Activated gamma-delta T cell treated with anti-CD3 and anti-CD28 coated beads, Interleukin-2, amount 50 U/mL, for 16 hours (primary cell): Measurements from ENCODE around the gene MS4A4E.
"Not testable (repeated sequence)": the region's sequence is repeated elsewhere in the genome, so short reads cannot be mapped to it uniquely, and the experiment has no call there.

Experiments
- DNase-seq: peaks from one replicate; pipeline ENCODE4 v3.0.0-alpha.2; 2020; ENCODE audit warnings: low read depth

The MS4A4E gene

DNA sequence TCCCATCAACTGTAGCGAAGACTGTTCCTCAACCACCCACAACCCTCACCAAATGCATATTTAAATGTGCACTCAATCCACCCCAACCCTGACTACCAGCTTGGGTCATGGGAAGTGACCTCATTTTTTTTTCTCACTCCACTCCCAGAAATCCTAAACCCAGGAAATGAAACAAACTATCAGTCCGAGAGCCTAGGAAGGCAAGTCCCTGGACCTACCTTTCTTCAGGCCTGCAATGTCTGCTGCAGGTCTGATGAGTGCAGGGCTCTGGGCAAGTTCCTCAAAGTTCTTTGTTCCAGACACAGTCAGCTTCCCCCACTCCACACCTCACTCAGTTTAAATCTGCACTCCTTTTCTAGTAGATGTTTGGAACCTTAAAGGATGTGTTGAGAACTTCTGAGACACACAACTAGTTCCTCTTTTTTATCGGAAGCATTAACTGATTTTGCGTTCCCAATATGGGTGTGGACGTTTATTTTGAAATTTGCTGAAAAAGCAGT lies at the start of gene MS4A4E:
Gene MS4A4E (minus strand): TSS at position 398 of the 500 bp plus-strand sequence. CDS start 13,082 bp downstream, outside the sequence.
- DNase-seq = no peak

DNA sequence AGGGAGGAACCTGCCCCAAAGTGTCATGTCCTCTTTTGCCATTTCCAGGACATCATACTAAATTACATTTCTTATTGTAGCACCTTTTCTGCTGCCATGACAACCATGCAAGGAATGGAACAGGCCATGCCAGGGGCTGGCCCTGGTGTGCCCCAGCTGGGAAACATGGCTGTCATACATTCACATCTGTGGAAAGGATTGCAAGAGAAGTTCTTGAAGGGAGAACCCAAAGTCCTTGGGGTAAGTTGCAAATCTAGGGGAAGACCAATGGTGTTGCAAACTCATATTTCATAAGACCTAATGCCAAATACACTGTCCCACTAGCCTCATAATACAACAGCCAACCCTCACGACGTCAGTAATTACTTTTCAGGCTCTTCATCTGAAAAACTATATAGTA lies 49.2 kb upstream of the MS4A4E start:
- DNase-seq = no peak

DNA sequence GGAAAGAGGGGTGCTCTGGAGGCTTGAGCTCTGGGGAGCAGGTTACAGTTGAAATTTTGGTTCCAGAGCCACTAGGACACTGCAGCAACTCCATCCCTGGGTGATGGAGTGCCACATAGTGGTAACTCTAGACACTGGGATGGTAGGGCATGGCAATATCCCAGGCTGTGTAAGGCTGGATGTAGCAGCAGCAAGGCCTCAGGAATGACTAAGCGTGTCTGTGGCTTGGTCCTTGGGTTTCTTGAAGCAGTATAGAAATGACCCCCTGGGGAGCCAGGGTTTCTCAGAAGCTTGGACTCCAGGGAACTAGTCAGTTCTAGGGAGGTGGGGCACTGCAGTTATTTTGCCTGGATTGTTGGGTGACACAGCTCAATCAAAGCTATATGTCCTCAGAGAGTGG lies 45.6 kb upstream of the MS4A4E start:
- DNase-seq = no peak

DNA sequence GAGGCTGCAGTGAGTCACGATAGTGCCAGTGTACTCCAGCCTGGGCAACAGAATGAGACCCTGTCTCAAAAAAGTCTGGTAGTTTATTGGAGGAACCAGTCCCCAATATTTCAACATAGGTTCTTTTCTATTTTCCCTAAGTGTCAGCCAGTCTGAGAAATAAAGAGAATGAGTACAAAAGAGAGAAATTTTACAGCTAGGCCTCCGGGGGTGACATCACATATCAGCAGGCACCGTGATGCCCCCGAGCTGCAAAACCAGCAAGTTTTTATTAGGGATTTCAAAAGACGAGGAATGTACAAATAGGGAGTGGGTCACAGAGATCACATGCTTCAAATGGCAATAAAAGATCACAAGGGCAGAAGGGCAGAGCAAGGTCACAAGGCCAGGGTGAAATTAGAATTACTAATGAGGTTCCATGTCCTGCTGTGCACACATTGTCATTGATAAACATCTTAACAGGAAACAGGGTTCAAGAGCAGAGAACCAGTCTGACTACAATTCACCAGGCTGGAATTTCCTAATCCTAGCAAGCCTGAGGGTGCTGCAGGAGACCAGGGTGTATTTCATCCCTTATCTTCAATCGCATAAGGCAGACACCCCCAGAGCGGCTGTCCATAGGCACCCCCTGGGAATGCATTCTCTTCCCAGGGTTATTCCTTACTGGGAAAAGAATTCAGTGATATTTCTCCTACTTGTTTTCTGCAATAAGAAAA lies 42.6 kb upstream of the MS4A4E start:
- not testable (repeated sequence) for DNase-seq

DNA sequence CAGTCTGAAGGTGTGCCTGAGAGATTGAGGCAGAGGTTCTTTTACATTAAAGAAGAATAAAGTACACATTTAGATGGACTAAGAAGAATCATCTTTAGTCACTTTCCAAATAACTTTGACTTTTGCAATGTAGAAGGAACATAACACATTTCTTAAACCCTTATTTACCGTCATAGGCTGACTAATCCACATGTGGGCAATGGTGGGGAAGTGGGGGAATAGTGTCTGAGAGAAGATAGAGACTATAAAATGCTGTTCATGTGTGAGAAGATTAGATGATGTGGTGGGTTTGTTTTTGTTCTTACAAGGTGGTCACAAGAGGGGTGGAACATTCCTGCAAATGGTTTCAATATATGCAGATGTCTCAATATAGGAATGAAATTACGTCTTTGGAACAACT lies 39.3 kb upstream of the MS4A4E start:
- DNase-seq = no peak

DNA sequence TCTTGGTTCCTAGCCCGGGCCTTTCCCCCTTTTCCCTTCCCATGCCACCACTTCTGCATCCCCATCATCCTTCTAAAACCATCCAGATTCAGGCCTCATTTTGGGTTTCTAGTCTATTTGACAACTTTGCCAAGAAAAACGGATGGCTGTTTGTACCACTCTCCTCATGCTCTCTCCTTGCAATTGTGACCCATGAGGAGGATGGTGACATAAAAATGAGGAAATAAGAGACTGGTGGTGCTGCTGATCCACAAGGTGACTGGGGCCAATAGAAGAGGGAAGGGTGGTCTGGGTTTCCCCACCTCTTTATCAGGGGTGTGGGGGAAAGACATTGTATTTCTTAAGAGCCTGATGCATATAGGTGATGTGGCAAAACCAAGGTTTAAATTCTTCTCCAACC lies 38.5 kb upstream of the MS4A4E start:
- DNase-seq = no peak

DNA sequence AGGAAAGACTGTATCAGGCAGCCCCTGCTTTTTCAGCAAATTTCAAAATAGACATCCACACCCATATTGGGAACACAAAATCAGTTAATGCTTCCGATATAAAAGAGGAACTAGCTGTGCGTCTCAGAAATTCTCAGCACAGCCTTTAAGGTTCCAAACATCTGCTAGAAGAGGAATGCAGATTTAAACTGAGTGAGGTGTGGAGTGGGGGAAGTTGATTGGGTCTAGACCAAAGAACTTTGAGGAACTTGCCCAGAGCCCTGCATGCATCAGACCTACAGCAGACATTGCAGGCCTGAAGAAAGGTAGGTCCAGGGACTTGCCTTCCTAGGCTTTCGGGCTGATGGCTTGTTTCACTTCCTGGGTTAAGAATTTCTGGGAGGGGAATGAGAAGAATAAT lies 37.5 kb upstream of the MS4A4E start, which contains the start of gene MS4A4A:
Gene MS4A4A (plus strand): TSS at position 255 of the 400 bp plus-strand sequence. CDS start 10 bp downstream, at position 265.
- no peak for DNase-seq

DNA sequence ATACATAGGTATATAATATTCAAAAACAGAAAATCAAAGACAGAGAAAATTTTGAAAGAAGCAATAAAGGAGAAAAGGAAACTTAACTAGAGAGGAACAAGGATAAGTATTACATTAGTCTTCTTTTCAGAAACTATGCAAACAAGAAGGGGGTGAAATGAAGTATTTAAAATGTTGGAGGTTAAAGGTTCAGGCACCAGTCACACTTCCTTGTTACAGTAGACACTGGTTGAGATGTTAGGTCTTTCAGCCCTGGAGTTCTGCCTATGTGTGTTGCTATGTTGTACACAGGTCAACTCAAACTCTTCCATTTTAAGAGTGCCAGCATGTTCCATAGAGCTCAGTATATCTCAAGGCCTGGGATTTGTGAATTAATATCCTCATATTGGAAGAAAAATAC lies 31.5 kb upstream of the MS4A4E start:
- DNase-seq = no peak

DNA sequence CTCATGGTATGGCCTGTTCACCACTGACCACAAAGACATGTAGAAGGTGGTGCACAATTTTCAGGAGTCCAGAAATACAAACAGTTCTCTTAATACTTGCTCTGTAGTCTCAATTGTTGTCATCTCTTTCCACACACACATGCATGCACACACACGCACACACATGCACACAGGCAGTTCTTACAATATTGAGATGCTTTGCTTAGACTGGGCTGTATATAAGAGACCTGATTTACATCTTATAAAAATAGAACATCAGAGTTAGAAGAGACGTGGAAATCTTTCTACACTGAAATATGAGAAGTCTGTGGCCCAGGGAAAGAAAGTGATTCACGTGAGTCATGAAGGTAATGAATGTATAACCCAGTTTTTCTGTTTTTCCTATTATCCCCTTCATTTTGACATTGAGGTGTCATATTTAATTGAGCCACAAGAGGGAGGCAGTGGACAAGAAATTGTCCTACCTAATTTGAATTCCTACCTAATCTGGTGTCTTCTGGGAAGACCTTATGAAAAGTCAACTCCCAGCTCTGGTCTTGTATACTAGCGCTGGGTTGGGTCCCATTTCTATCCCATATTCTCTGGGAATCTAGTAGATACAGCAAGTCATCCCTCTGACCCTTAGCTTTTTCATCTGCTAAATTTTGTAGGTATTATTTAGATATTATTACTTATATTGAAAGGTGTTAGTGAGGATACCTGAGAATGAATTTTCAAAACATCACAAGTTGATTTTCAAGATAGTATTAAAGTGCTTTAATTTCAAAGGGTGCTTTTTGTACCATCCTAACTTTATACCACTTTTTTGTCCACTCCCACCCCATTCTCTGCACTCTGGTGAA lies 22.7 kb upstream of the MS4A4E start:
- no peak for DNase-seq

DNA sequence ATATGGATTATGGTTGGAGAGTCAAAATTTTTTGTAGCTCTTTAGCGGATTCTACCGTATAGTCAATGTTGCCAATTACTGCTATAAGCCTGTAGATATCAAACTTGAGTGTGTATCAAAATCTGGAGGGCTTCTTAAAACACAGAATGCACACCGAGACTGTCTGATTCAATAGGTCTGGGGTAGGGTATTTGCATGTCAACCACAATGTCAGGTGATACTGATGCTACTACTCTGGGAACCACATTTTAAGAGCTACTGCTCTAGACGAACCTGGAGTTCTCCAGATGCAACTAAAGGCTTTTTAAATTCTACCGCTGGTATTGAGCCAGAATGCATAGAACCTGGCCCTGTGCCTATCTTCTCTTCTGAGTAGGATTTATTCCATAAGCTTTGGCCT lies 21.7 kb upstream of the MS4A4E start:
- DNase-seq = no peak

DNA sequence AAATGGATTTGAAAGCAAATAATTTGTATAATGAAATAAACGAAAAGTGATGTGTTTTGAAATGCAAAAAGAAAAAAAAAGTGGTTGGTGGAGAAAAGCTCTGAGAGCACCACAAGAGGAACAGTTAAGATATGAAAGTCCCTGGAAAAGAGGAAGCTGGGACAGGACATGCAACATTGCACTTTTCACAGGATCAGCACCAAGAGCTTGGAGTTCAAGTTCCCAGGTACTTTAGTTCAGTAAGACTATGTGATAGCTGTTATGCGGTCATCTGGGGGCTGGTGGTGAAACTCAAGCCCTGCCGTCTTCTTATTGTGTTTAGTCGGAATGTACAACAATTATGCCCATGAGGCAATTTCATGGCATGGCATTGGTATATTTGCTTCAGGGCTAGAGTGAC lies 20.5 kb upstream of the MS4A4E start:
- DNase-seq = no peak

DNA sequence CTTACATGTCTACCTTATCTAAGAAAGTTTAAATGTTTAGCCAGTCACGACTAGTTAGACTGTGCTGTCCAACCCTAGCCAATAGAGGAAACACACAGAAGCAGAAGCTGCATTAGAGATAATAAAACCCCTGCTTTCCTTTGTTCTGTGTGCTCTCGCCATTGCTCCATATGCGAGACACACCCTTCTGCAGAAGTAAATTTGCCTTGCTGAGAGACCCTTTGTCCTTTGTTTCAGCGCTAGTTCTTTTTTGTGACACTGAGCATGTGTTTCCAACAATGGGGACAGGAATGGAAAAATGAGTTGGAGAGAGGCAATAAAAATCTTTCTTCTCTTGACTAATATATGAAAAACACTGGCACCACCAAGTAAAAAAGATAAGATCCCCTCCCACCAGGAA lies 18.1 kb upstream of the MS4A4E start:
- DNase-seq = no peak

DNA sequence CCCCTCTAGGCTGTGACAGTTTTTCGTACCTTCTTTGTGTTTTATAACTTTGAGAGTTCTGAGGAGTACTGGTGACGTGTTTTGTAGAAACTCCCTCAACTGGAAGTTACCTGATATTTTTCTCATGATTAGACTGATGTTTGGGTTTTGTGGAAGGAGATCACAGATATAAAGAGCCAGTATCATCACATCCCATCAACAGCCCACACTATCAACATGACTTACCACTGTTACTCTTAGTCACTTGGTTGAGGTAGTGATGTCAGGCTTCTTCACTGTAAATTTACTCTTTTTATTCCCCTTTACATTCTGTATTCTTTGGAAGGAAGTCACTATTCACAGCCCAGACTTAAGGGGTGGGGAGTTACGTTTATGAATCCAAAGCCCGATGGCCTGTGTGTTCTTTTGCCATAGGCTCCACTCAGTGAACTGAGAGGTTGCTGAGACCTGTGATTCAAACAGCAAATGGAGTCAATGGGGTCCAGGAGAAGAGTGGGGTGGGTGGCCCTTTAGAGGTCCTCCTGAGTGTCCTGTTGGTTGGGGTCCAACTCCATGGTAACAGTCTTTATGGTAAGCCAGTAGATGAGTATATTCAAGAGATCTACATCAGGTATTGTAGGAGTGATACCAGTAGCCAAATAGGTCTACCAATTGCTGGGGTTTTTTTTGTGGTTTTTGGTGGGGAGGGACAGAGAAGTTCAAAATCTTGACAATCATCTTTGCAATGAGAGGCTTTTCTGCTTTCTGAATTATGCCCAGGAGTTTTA lies 15.2 kb upstream of the MS4A4E start:
- no peak for DNase-seq

DNA sequence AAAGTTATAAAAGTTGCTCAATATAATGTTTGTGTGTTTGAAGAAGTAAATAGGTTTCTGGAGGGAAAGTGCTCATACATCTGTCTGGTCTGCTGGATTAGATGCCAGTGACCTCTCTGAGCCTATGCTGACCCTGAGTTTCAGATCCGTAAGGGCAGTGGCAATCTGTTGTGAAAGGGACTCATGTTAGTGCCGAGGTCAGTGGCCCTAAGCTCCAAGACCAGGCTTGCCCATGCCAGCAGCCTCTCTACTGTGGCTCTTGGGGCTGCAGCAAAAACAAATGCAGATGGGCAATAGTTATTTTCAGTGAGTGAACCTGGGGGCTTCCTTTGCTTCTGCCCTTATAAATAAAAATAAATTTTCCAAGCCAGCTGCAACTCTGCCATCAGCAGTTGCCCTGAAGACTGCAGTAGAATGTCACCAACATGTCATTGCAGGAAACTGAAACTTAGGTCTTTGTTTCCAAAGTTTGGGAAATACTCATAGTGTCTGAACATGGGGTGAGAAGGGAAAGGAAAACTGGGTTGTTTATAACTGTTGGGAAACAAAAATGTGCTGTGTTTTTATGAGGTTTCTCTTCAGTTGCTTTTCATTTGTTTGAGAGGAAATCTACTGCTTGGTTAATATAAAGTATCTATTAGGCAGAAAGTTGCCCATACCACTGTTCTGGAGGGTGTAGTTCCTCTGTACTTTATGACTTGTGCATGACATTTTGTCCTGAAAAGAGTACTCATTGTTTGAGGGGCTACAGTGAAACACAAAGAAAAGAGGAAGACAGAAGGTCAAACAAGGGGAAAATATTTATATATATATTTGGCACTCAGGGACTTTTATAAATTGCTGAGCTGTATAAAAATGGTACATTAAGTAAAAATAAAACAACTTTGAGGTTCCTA lies 9.5 kb upstream of the MS4A4E start:
- DNase-seq = no peak

DNA sequence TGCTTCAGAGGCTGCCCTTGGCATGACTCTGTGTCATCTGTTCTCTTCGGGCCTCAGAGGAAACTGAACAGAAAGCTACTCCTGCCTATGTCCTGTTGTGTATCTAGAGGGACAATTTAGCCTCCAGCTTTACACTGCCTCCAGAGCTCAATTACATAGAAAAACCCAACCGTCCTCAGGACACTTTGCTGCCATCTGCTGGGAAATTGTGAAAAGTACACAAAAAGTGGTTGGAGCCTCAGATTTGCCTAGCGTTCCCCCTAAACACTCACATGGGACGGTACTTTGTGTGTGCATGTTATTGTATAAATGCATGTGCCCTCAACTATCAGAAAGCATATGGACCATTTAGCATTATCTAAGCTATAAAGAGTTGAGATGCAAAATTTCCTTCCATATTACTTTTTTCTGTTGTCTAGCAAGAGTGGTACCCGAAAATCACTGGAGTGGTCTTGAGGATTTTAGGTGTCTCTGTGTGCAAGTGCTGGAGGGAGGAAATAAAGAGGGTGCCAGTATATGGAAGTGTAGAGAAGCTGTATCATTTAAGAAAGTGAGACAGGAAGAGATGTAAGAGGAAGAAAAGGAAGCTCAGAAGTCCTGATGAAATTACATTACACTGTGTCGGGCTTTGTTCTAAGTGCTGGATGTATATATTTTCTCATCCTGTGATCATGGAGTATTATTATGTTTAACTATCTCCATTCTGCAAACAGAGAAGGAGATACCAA lies 8.7 kb upstream of the MS4A4E start:
- DNase-seq = no peak

DNA sequence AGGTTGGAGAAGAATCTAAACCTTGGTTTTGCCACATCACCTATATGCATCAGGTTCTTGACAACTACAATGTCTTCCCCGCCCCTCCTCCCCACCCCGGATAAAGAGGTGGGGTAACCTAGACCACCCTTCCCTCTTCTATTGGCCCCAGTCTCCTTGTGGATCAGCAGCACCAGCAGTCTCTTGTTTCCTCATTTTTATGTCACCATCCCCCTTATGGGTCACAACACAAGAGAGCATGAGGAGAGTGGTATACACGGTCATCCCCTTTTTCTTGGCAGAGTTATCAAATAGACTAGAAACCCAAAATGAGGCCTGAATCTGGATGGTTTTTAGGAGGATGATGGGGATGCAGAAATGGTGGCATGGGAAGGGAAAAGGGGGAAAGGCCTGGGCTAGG lies 1.2 kb downstream of the MS4A4E start:
- no peak for DNase-seq

DNA sequence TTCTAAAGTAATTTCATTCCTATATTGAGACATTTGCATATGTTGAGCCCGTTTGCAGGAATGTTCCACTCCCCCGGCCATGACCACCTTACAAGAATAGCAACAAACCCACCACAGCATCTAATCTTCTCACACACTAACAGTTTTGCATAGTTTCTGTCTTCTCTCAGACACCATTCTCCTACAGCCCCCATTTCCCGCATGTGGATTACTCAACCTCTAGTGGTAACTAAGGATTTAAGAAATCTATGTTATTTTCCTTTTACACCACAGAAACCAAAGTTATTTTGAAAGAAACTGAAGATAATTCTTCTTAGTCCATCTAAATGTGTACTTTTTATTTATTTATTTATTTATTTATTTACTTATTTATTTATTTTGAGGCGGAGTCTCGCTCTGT lies 2.3 kb downstream of the MS4A4E start:
- DNase-seq = no peak

DNA sequence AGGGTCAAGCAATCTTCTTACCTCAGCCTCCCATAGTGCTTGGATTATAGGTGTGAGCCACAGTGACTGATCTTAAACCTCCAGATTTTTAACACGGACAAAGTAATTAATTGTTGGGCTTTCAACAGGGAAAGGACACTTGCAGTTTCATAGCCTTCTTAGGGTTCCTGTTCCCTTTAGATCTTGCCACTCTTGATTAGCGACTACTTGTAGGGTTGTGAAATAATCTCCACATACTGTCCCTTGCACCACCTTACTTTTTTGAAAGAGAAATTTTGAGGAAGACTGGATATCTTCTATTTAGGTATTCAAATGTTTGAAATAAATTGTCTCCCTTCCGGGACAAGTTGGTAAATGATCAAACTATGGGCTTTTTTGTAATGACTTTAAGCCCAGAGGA lies 7.6 kb downstream of the MS4A4E start:
- no peak for DNase-seq

DNA sequence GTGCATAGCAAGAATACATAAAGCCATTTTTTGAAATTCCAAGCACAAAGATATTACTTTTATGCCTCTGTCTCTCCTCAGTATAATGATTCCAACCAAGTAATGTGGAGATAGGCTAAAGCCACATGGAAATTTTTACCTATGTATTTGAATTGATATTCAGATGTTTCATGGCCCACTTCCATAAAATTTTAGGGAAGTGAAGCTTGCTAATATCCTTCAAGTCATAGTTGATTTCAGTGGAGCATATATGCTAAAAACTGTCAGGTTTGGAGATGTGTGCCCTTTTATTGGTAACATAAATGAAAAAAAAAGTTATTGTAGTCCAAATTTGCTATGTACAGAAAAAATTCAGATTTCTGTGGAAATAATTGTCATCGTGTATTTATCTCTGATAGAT lies 12.3 kb downstream of the MS4A4E start:
- DNase-seq = no peak

DNA sequence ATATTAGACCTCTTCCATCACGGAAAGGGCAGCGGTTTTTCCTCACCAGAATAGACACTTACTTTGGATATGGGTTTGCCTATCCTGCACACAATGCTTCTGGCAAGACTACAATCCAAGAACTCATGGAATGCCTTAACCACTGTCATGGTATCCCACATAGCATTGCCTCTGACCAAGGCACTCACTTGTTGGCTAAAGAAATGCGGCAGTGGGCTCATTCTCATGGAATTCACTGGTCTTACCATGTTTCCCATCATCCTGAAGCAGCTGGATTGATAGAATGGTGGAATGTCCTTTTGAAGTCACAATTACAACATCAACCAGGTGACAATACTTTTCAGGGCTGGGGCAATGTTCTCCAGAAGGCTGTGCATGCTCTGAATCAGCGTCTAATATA lies 20.8 kb downstream of the MS4A4E start:
- DNase-seq = no peak

DNA sequence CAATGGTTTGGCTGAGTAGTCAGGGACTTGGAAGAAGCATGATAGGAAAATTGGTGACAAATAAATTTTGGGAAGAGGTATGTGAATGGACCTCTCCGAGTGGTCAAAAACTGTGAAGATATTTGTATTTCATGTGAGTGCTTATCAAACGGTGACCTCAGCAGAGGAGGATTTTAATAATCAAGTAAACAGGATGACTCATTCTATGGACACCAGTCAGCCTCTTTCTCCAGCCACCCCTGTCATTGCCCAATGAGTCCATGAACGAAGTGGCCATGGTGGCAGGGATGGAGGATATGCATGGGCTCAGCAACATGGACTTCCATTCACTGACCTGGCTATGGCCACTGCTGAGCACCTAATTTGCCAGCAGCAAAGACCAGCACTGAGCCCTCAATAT lies 21.2 kb downstream of the MS4A4E start:
- DNase-seq = no peak
